GM21447 (cell line): Measurements from ENCODE around the gene MYO7A.

Source experiments
- ATAC-seq: cut with Tn5 transposase; IDR thresholded peaks from one replicate; pipeline ENCODE4 v1.9.1; 2021; ENCODE audit not compliant: unreplicated experiment

MYO7A gene

GRCh38 chr11:77198440-77198849 is 70.4 kb downstream of the MYO7A start:
- ATAC-seq: no peak

- no peak for ATAC-seq
Observed at GRCh38 chr11:77199137-77199745, 71.2 kb downstream of the MYO7A start.

- no peak for ATAC-seq
Observed at GRCh38 chr11:77200351-77201268, 72.6 kb downstream of the MYO7A start.

- ATAC-seq: no peak
Observed at GRCh38 chr11:77201370-77201769, 73.3 kb downstream of the MYO7A start.

GRCh38 chr11:77201991-77202841 is 74.2 kb downstream of the MYO7A start:
- no peak for ATAC-seq

GRCh38 chr11:77202941-77203900 is 75.2 kb downstream of the MYO7A start:
- no peak for ATAC-seq

- no peak for ATAC-seq
Observed at GRCh38 chr11:77203901-77204753, 76.1 kb downstream of the MYO7A start.

GRCh38 chr11:77204754-77205466 is 76.9 kb downstream of the MYO7A start:
- no peak for ATAC-seq

- no peak for ATAC-seq
Observed at GRCh38 chr11:77205467-77206263, 77.6 kb downstream of the MYO7A start.

- ATAC-seq: no peak
Observed at GRCh38 chr11:77206264-77207018, 78.4 kb downstream of the MYO7A start.

GRCh38 chr11:77207019-77207485 is 79.0 kb downstream of the MYO7A start:
- ATAC-seq: no peak

- no peak for ATAC-seq
Observed at GRCh38 chr11:77207618-77208313, 79.7 kb downstream of the MYO7A start.

- ATAC-seq: no peak
Observed at GRCh38 chr11:77208535-77208934, 80.5 kb downstream of the MYO7A start.

GRCh38 chr11:77209663-77210062 is 81.6 kb downstream of the MYO7A start:
- ATAC-seq: no peak

GRCh38 chr11:77211040-77211451 is 83.0 kb downstream of the MYO7A start:
- no peak for ATAC-seq

GRCh38 chr11:77211594-77212251 is 83.7 kb downstream of the MYO7A start:
- ATAC-seq: no peak
